B cell (primary cell): ENCODE results near the gene XRCC3. TPM values are rescaled to one million over a fixed set of nuclear protein-coding genes. Genes with fewer than 3 reads are reported as not detected.

Experiments
- ATAC-seq: fragments of 200-7000 bp; cut with Tn5 transposase; one replicate; pipeline ENCODE4 v1.10.0; 2021; ENCODE audit warnings: low read depth, mild to moderate bottlenecking, moderate number of reproducible peaks, moderate library complexity
- CTCF ChIA-PET: fragments of 350-600 bp; sonication (Branson Sonifier 250); formaldehyde crosslinking; loops from one replicate; lab custom pipeline; 2021; ENCODE audit warnings: antibody characterized with exemption, inconsistent platforms; lab: Charles Lee
- POLR2A ChIA-PET: fragments of 350-600 bp; sonication (Branson Sonifier 250); formaldehyde crosslinking; loops from one replicate; lab custom pipeline; 2021; ENCODE audit warnings: antibody characterized with exemption; lab: Charles Lee
- DNase-seq: peaks from one replicate; pipeline ENCODE4 v3.0.0; 2013
- H2AFZ ChIP-seq: 2 replicates; pipeline ENCODE4 v1.6.1; 2012; ENCODE audit warnings: mild to moderate bottlenecking, low read depth, low read length; ENCODE audit not compliant: insufficient read depth, poor library complexity, severe bottlenecking
- H3K27ac ChIP-seq, 2 donors: 1 replicate in 1 of 2; 2 replicates in 1 of 2; pipeline ENCODE4 v1.5.1; 2012 to 2013; ENCODE audit warnings: low read length in 2 of 2, mild to moderate bottlenecking in 2 of 2, moderate library complexity in 1 of 2
- H3K27me3 ChIP-seq, 4 experiments: fragments of 200-600 bp in 1 of 4; sonication (generic) in 1 of 4; replicated peaks in 1 of 4; 1 replicate in 2 of 4; 2 replicates in 2 of 4; pipeline versions ENCODE4 v1.6.1 to v1.7.0; 2013 to 2016; ENCODE audit warnings: low read length in 3 of 4, mild to moderate bottlenecking in 2 of 4, mixed read lengths in 1 of 4, moderate library complexity in 1 of 4; ENCODE audit not compliant: insufficient read depth in 4 of 4, control insufficient read depth in 3 of 4; ENCODE audit errors: control extremely low read depth in 1 of 4
- H3K36me3 ChIP-seq, 2 experiments: replicated peaks in 1 of 2; 1 replicate in 1 of 2; 2 replicates in 1 of 2; pipeline versions ENCODE4 v1.6.1 to v1.7.1; 2013; ENCODE audit warnings: low read length in 1 of 2; ENCODE audit not compliant: insufficient read depth in 2 of 2, control insufficient read depth in 1 of 2; ENCODE audit errors: control extremely low read depth in 1 of 2, extremely low read depth in 1 of 2
- H3K4me1 ChIP-seq, 2 donors: fragments of 200-600 bp in 1 of 2; sonication (generic) in 1 of 2; 1 replicate in 1 of 2; 2 replicates in 1 of 2; pipeline versions ENCODE4 v1.5.1 to v1.6.1; 2013 to 2017; ENCODE audit warnings: low read length in 2 of 2; ENCODE audit not compliant: control insufficient read depth in 2 of 2, insufficient read depth in 2 of 2
- H3K4me2 ChIP-seq: replicated peaks from 2 replicates; pipeline ENCODE3; 2012; ENCODE audit warnings: mild to moderate bottlenecking, low read depth, low read length; ENCODE audit not compliant: poor library complexity, severe bottlenecking
- H3K4me3 ChIP-seq, 5 experiments: fragments of 200-600 bp in 1 of 5; sonication (generic) in 1 of 5; 1 replicate in 3 of 5; 2 replicates in 2 of 5; pipeline versions ENCODE4 v1.5.1 to v1.7.0; 2011 to 2016; ENCODE audit warnings: low read length in 4 of 5, mild to moderate bottlenecking in 4 of 5, low read depth in 2 of 5, control low read depth in 1 of 5, moderate library complexity in 1 of 5; ENCODE audit not compliant: insufficient read depth in 1 of 5; ENCODE audit errors: control extremely low read depth in 1 of 5, extremely low read depth in 1 of 5
- H3K79me2 ChIP-seq: fragments of 200-600 bp; sonication (generic); one replicate; pipeline ENCODE4 v1.6.0; 2016; ENCODE audit warnings: low read length; ENCODE audit not compliant: control insufficient read depth, insufficient read depth
- H3K9ac ChIP-seq: fragments of 200-600 bp; sonication (generic); 2 replicates; pipeline ENCODE4 v1.6.1; 2017; ENCODE audit warnings: mild to moderate bottlenecking, low read length, moderate library complexity
- H3K9me3 ChIP-seq, 3 donors: one replicate each; pipeline versions ENCODE4 v1.6.1 to v1.7.1; 2013; ENCODE audit warnings: low read length in 2 of 3; ENCODE audit not compliant: control insufficient read depth in 2 of 3, insufficient read depth in 1 of 3; ENCODE audit errors: control extremely low read depth in 1 of 3
- H4K20me1 ChIP-seq: 2 replicates; pipeline ENCODE4 v1.6.0; 2012; ENCODE audit warnings: mild to moderate bottlenecking, low read length; ENCODE audit not compliant: insufficient read depth, control insufficient read depth, poor library complexity, severe bottlenecking
- H3K27ac Mint-ChIP-seq: one replicate; pipeline ENCODE4 v1.8.0; 2021; ENCODE audit warnings: mixed read lengths
- H3K27me3 Mint-ChIP-seq: one replicate; pipeline ENCODE4 v1.8.0; 2021; ENCODE audit warnings: mixed read lengths
- H3K4me1 Mint-ChIP-seq: one replicate; pipeline ENCODE4 v1.8.0; 2021; ENCODE audit warnings: mixed read lengths
- H3K4me3 Mint-ChIP-seq: one replicate; pipeline ENCODE4 v1.8.0; 2021; ENCODE audit warnings: mixed read lengths
- H3K9me3 Mint-ChIP-seq: one replicate; pipeline ENCODE4 v1.8.0; 2022; ENCODE audit warnings: mixed read lengths; ENCODE audit not compliant: insufficient read depth
- EZH2 ChIP-seq: IDR thresholded peaks from 2 replicates; pipeline ENCODE4 v1.6.1; 2012; ENCODE audit warnings: borderline replicate concordance, low read depth, mild to moderate bottlenecking, moderate library complexity, low read length; ENCODE audit not compliant: insufficient read depth, poor library complexity, severe bottlenecking
- WGBS: methylation state at CpG from one replicate; pipeline ENCODE4 v1.1.5; 2013; ENCODE audit warnings: missing lambda C conversion rate; ENCODE audit not compliant: insufficient coverage; 5-methylcytosine and 5-hydroxymethylcytosine counted together
- intact Hi-C: fragments of 100-400 bp; cut with micrococcal nuclease; formaldehyde crosslinking; loops from one replicate; pipeline ENCODE4 v1.10.0; 2022
- polyA plus RNA-seq: library from polyadenylated mRNA; depleted of rRNA; stranded (reverse); fragments of >200 nt; gene quantifications from 2 replicates; pipeline ENCODE4 v1.2.3, GENCODE V29; 2012
- total RNA-seq, 2 donors: library from RNA; stranded (reverse); fragments of 120-200 nt in 1 of 2; gene quantifications; 1 replicate in 1 of 2; 2 replicates in 1 of 2; pipeline versions ENCODE4 v1.2.3 to v1.2.4, GENCODE V29; 2013 to 2022
- TF ChIP-seq, protein P1 (sequence below): fragments of 200-600 bp; IDR thresholded peaks from one replicate; pipeline ENCODE4 v1.8.0; 2022; ENCODE audit warnings: antibody characterized with exemption, mild to moderate bottlenecking

XRCC3 gene
- total and polyA plus RNA-seq, 2 donors (not counting 1 experiment from before 2014, with no cell fraction given): 18.0 to 19.7 TPM

DNA sequence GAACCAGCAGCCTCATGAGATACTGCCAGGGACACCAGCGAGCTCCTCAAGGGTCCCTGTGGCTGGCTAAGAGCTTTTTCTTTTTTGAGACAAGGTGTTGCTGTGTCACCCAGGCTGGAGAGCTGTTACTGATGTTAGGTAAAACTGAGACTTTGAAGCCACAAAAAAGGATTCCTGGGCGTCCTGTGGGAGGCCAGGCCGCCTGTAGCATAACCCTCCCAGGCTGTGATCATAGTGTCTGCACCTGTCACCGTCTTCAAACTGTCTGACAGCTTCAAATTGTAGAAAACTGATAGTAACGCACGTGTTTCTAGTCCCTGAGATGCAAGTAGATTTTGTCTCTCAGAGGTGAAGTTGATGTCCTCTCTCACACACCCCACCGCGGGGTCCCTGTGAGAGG, 4.5 kb upstream of the XRCC3 start:
- H3K4me3 Mint-ChIP-seq: no peak overlapping the region
- DNase-seq: no peak
- peaks cover 27% of the 10 kb centered on the region for H3K4me1 Mint-ChIP-seq
- no peaks in the 10 kb centered on the region for H3K27me3 Mint-ChIP-seq
- Histone ChIP-seq H3K27me3 (no peaks in the 10 kb centered on the region), H3K9me3 (no peaks in the 10 kb centered on the region), H4K20me1 (peaks cover 31% of the 10 kb centered on the region), H3K9ac (no peak overlapping the region), H3K79me2 (peaks cover 41% of the 10 kb centered on the region), H2AFZ (no peak overlapping the region), H3K4me1 (peaks cover 7 to 11% of the 10 kb centered on the region in 2 donors), H3K4me3 (no peak overlapping the region), H3K4me2 (no peak overlapping the region), H3K27ac (no peak overlapping the region), H3K36me3 (no peaks in the 10 kb centered on the region)
- 67% methylated on average over 4 of the region's 8 CpGs for WGBS
- intact Hi-C loops: loop anchor here (5.0 kb wide), 1 partner anchor 1033 kb away; the partner anchor contains the start of gene SIVA1
- TF ChIP-seq, protein P1, sequence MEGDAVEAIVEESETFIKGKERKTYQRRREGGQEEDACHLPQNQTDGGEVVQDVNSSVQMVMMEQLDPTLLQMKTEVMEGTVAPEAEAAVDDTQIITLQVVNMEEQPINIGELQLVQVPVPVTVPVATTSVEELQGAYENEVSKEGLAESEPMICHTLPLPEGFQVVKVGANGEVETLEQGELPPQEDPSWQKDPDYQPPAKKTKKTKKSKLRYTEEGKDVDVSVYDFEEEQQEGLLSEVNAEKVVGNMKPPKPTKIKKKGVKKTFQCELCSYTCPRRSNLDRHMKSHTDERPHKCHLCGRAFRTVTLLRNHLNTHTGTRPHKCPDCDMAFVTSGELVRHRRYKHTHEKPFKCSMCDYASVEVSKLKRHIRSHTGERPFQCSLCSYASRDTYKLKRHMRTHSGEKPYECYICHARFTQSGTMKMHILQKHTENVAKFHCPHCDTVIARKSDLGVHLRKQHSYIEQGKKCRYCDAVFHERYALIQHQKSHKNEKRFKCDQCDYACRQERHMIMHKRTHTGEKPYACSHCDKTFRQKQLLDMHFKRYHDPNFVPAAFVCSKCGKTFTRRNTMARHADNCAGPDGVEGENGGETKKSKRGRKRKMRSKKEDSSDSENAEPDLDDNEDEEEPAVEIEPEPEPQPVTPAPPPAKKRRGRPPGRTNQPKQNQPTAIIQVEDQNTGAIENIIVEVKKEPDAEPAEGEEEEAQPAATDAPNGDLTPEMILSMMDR: no peak
- TF ChIP-seq EZH2: no peak
- ChIA-PET CTCF (interaction anchor here (0.9 kb wide), 1 partner anchor 44 kb away, joined by 3 read pairs; no protein-coding TSS in a partner anchor), POLR2A (no interaction called here)
- H3K27ac Mint-ChIP-seq: no peak overlapping the region
- no peak for ATAC-seq
- H3K9me3 Mint-ChIP-seq: no peaks in the 10 kb centered on the region

DNA sequence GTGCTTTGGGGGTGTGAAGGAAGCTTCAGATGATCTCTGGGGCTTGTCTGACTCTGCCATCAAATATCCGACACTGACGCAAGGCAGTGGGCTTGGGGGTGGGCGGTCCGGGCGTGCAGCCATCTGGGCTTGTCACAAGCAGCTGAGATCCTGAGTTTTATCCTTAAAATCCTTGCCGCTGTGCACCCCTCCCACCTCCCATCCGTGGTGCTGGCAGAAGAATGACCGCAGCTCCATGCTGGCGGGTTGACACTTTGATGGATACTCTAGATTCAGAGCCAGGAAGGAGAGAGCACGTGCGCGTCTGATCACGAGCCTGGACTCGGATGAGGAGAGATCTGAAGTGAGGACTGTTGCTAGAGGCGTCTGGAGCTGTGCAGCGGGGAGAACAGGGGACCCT, 3.3 kb upstream of the XRCC3 start:
- no peaks in the 10 kb centered on the region for H3K27me3 Mint-ChIP-seq
- intact Hi-C loops: loop anchor here (5.0 kb wide), 1 partner anchor 1034 kb away; the partner anchor contains the start of gene SIVA1
- DNase-seq (no peak), ATAC-seq (no peak)
- Histone ChIP-seq H3K79me2 (peaks cover 52% of the 10 kb centered on the region), H3K9me3 (no peaks in the 10 kb centered on the region), H3K4me3 (no peak overlapping the region), H3K36me3 (no peaks in the 10 kb centered on the region), H3K9ac (no peak overlapping the region), H3K27ac (no peak overlapping the region), H3K4me2 (no peak overlapping the region), H2AFZ (no peak overlapping the region), H3K4me1 (peaks cover 15 to 23% of the 10 kb centered on the region in 2 donors), H3K27me3 (no peaks in the 10 kb centered on the region), H4K20me1 (peaks cover 38% of the 10 kb centered on the region)
- peaks cover 33% of the 10 kb centered on the region for H3K4me1 Mint-ChIP-seq
- no peak overlapping the region for H3K4me3 Mint-ChIP-seq
- 94% methylated on average over 16 of the region's 16 CpGs for WGBS
- POLR2A ChIA-PET: no interaction called here
- TF ChIP-seq, protein P1: no peak
- TF ChIP-seq EZH2: no peak
- CTCF ChIA-PET: no interaction called here
- no peak overlapping the region for H3K27ac Mint-ChIP-seq
- no peaks in the 10 kb centered on the region for H3K9me3 Mint-ChIP-seq
